Fibroblast of mammary gland (primary cell): ENCODE results near the gene TXNDC11.

Source experiments
- DNase-seq: peaks from one replicate; pipeline ENCODE4 v3.0.0-alpha.2; 2010; ENCODE audit warnings: low read depth
- H3K4me3 ChIP-seq: 2 replicates; pipeline ENCODE4 v1.5.1; 2011; ENCODE audit warnings: low read depth, mild to moderate bottlenecking, low read length, moderate library complexity; ENCODE audit not compliant: control insufficient read depth
- CTCF ChIP-seq: conservative IDR thresholded peaks from 2 replicates; pipeline ENCODE4 v1.5.1; 2011; ENCODE audit warnings: low read depth, low read length, inconsistent platforms; ENCODE audit not compliant: control insufficient read depth, insufficient read depth

Gene TXNDC11

GRCh38 chr16:11631214-11631613 lies 111.4 kb downstream of the TXNDC11 start:
- H3K4me3 ChIP-seq: no peak overlapping the region
- TF ChIP-seq CTCF: no peak
- DNase-seq: no peak

- no peak overlapping the region for H3K4me3 ChIP-seq
- no peak for DNase-seq
- no peak for TF ChIP-seq CTCF
Observed at GRCh38 chr16:11630768-11631056, 111.9 kb downstream of the TXNDC11 start.

- DNase-seq: no peak
- no peak overlapping the region for H3K4me3 ChIP-seq
- TF ChIP-seq CTCF: no peak
Observed at GRCh38 chr16:11630046-11630767, 112.5 kb downstream of the TXNDC11 start.
